Neural progenitor cell (in vitro differentiated cells): ENCODE data around the gene CLTCL1. TPM values are rescaled to one million over a fixed set of nuclear protein-coding genes. Genes with fewer than 3 reads are reported as not detected.
"Not testable (repeated sequence)": the region's sequence is repeated elsewhere in the genome, so short reads cannot be mapped to it uniquely, and the experiment has no call there.

Experiments
- DNase-seq: peaks from one replicate; pipeline ENCODE4 v3.0.0-alpha.2; 2016; ENCODE audit warnings: low spot score
- H2AFZ ChIP-seq: fragments of 200-600 bp; sonication (generic); replicated peaks from 2 replicates; pipeline ENCODE4 v1.6.1; 2016; ENCODE audit warnings: antibody characterized with exemption
- H3F3A ChIP-seq: fragments of 200-600 bp; sonication (generic); 2 replicates; pipeline ENCODE4 v1.6.1; 2016; ENCODE audit warnings: antibody characterized with exemption, low read depth
- H3K27ac ChIP-seq: fragments of 200-600 bp; sonication (generic); 2 replicates; pipeline ENCODE4 v1.5.1; 2016; ENCODE audit warnings: mild to moderate bottlenecking
- H3K27me3 ChIP-seq: fragments of 200-600 bp; sonication (generic); 2 replicates; pipeline ENCODE4 v1.6.1; 2016; ENCODE audit warnings: mild to moderate bottlenecking, moderate library complexity
- H3K36me3 ChIP-seq: fragments of 200-600 bp; sonication (generic); 2 replicates; pipeline ENCODE4 v1.5.1; 2016
- H3K4me1 ChIP-seq: fragments of 200-600 bp; sonication (generic); 2 replicates; pipeline ENCODE4 v1.6.1; 2016; ENCODE audit warnings: mixed run types
- H3K4me2 ChIP-seq: fragments of 200-600 bp; sonication (generic); 2 replicates; pipeline ENCODE4 v1.6.1; 2016
- H3K4me3 ChIP-seq: fragments of 200-600 bp; sonication (generic); 2 replicates; pipeline ENCODE4 v1.5.1; 2016
- H3K79me2 ChIP-seq: fragments of 200-600 bp; sonication (generic); 2 replicates; pipeline ENCODE4 v1.6.1; 2016; ENCODE audit warnings: low read depth
- H3K9ac ChIP-seq: fragments of 200-600 bp; sonication (generic); 2 replicates; pipeline ENCODE4 v1.6.1; 2016
- H3K9me3 ChIP-seq: fragments of 200-600 bp; sonication (generic); 2 replicates; pipeline ENCODE4 v1.5.1; 2016; ENCODE audit warnings: low read depth
- H4K20me1 ChIP-seq: fragments of 200-600 bp; sonication (generic); 2 replicates; pipeline ENCODE4 v1.6.1; 2016; ENCODE audit warnings: low read depth
- H3K27ac Mint-ChIP-seq: 3 replicates; pipeline ENCODE4 v1.8.0; 2021; ENCODE audit warnings: mixed read lengths
- H3K27me3 Mint-ChIP-seq: 2 replicates; pipeline ENCODE4 v1.8.0; 2022; ENCODE audit warnings: low read depth, mild to moderate bottlenecking, inconsistent platforms, moderate library complexity, mixed read lengths; ENCODE audit not compliant: insufficient read depth
- H3K36me3 Mint-ChIP-seq: 3 replicates; pipeline ENCODE4 v1.8.0; 2021; ENCODE audit warnings: mixed read lengths
- H3K4me1 Mint-ChIP-seq: 3 replicates; pipeline ENCODE4 v1.8.0; 2021; ENCODE audit warnings: mixed read lengths
- H3K4me3 Mint-ChIP-seq: 3 replicates; pipeline ENCODE4 v1.8.0; 2021; ENCODE audit warnings: mild to moderate bottlenecking, moderate library complexity, mixed read lengths
- H3K9me3 Mint-ChIP-seq: 3 replicates; pipeline ENCODE4 v1.8.0; 2020; ENCODE audit warnings: mixed read lengths
- CTCF ChIP-seq: fragments of 200-600 bp; sonication (generic); IDR thresholded peaks from 2 replicates; pipeline ENCODE4 v1.5.1; 2017; ENCODE audit warnings: antibody characterized with exemption, mild to moderate bottlenecking
- EZH2 ChIP-seq: fragments of 200-600 bp; sonication (generic); IDR thresholded peaks from 2 replicates; pipeline ENCODE4 v1.6.1; 2017; ENCODE audit warnings: antibody characterized with exemption, mild to moderate bottlenecking, moderate library complexity
- EZH2phosphoT487 ChIP-seq: fragments of 200-600 bp; sonication (generic); IDR thresholded peaks from 2 replicates; pipeline ENCODE4 v1.6.1; 2017; ENCODE audit warnings: antibody characterized with exemption
- total RNA-seq: library from RNA; depleted of rRNA; stranded (reverse); fragments of >200 nt; gene quantifications from 2 replicates; pipeline ENCODE4 v1.2.3, GENCODE V29; 2015; ENCODE audit warnings: low replicate concordance

Gene CLTCL1
- total RNA-seq, 1 donor from 2014 or later = 13.7 TPM

GRCh38 chr22:19260804-19261203 is 30.7 kb downstream of the CLTCL1 start:
- Mint-ChIP-seq H3K36me3 (peaks cover 22% of the 10 kb centered on the region), H3K4me3 (no peak overlapping the region), H3K4me1 (no peaks in the 10 kb centered on the region), H3K9me3 (peaks cover 5% of the 10 kb centered on the region), H3K27ac (no peak overlapping the region), H3K27me3 (no peaks in the 10 kb centered on the region)
- Histone ChIP-seq H3K27me3 (no peaks in the 10 kb centered on the region), H2AFZ (no peak overlapping the region), H3K4me2 (no peak overlapping the region), H3K9ac (no peak overlapping the region), H3K36me3 (no peaks in the 10 kb centered on the region), H3K79me2 (no peaks in the 10 kb centered on the region), H4K20me1 (no peaks in the 10 kb centered on the region), H3F3A (no peaks in the 10 kb centered on the region), H3K4me1 (no peaks in the 10 kb centered on the region), H3K4me3 (no peak overlapping the region), H3K9me3 (no peaks in the 10 kb centered on the region), H3K27ac (no peak overlapping the region)
- DNase-seq = no peak
- TF ChIP-seq CTCF (no peak), EZH2phosphoT487 (no peak), EZH2 (no peak)

GRCh38 chr22:19260194-19260593 is 31.3 kb downstream of the CLTCL1 start:
- no peak overlapping the region for H3K4me3 Mint-ChIP-seq
- no peak for TF ChIP-seq EZH2phosphoT487
- Histone ChIP-seq H2AFZ (no peak overlapping the region), H3K27me3 (no peaks in the 10 kb centered on the region), H3K4me1 (no peaks in the 10 kb centered on the region), H3K9ac (no peak overlapping the region), H3K36me3 (no peaks in the 10 kb centered on the region), H3K9me3 (no peaks in the 10 kb centered on the region), H3K27ac (no peak overlapping the region), H3K4me2 (no peak overlapping the region), H3K79me2 (no peaks in the 10 kb centered on the region), H4K20me1 (no peaks in the 10 kb centered on the region), H3F3A (no peaks in the 10 kb centered on the region), H3K4me3 (no peak overlapping the region)
- no peaks in the 10 kb centered on the region for H3K27me3 Mint-ChIP-seq
- no peak for DNase-seq
- peaks cover 21% of the 10 kb centered on the region for H3K36me3 Mint-ChIP-seq
- H3K9me3 Mint-ChIP-seq = peaks cover 6% of the 10 kb centered on the region
- no peak overlapping the region for H3K27ac Mint-ChIP-seq
- H3K4me1 Mint-ChIP-seq = no peaks in the 10 kb centered on the region

GRCh38 chr22:19258968-19259288 is 32.6 kb downstream of the CLTCL1 start:
- H3K9me3 ChIP-seq, H3K27me3 ChIP-seq, H3F3A ChIP-seq, H3K4me3 ChIP-seq, H2AFZ ChIP-seq, H3K27ac ChIP-seq, H4K20me1 ChIP-seq, H3K27me3 Mint-ChIP-seq, H3K36me3 ChIP-seq, H3K4me1 Mint-ChIP-seq, H3K27ac Mint-ChIP-seq, H3K4me2 ChIP-seq, H3K9ac ChIP-seq, H3K79me2 ChIP-seq, H3K4me1 ChIP-seq, H3K4me3 Mint-ChIP-seq, DNase-seq: not testable (repeated sequence)
- Mint-ChIP-seq H3K36me3 (peaks cover 24% of the 10 kb centered on the region), H3K9me3 (peaks cover 10% of the 10 kb centered on the region)

- no peak overlapping the region for H3K27ac Mint-ChIP-seq
- H3K27me3 ChIP-seq = no peaks in the 10 kb centered on the region
- no peaks in the 10 kb centered on the region for H4K20me1 ChIP-seq
- TF ChIP-seq CTCF (no peak), EZH2phosphoT487 (no peak), EZH2 (no peak)
- H3K79me2 ChIP-seq = no peaks in the 10 kb centered on the region
- H3K9me3 Mint-ChIP-seq = peaks cover 10% of the 10 kb centered on the region
- H3K4me2 ChIP-seq = no peak overlapping the region
- no peaks in the 10 kb centered on the region for H3F3A ChIP-seq
- H3K27me3 Mint-ChIP-seq = no peaks in the 10 kb centered on the region
- no peak overlapping the region for H3K4me3 Mint-ChIP-seq
- no peaks in the 10 kb centered on the region for H3K4me1 ChIP-seq
- no peaks in the 10 kb centered on the region for H3K9me3 ChIP-seq
- H3K9ac ChIP-seq = no peak overlapping the region
- no peak for DNase-seq
- no peak overlapping the region for H3K27ac ChIP-seq
- peaks cover 24% of the 10 kb centered on the region for H3K36me3 Mint-ChIP-seq
- H3K36me3 ChIP-seq = no peaks in the 10 kb centered on the region
- H3K4me1 Mint-ChIP-seq = no peaks in the 10 kb centered on the region
- no peak overlapping the region for H3K4me3 ChIP-seq
- no peak overlapping the region for H2AFZ ChIP-seq
Observed at GRCh38 chr22:19258371-19258770, 33.1 kb downstream of the CLTCL1 start.

- not testable (repeated sequence) for H3F3A ChIP-seq, H3K4me2 ChIP-seq, H3K4me3 ChIP-seq, H4K20me1 ChIP-seq, H3K4me1 Mint-ChIP-seq, H3K27ac Mint-ChIP-seq, H2AFZ ChIP-seq, H3K4me3 Mint-ChIP-seq, H3K27me3 ChIP-seq, H3K79me2 ChIP-seq, H3K4me1 ChIP-seq, H3K9ac ChIP-seq, H3K9me3 ChIP-seq, H3K36me3 ChIP-seq, H3K27me3 Mint-ChIP-seq, H3K27ac ChIP-seq, DNase-seq
- peaks cover 10% of the 10 kb centered on the region for H3K9me3 Mint-ChIP-seq
- H3K36me3 Mint-ChIP-seq = peaks cover 27% of the 10 kb centered on the region
Observed at GRCh38 chr22:19256362-19256761, 35.2 kb downstream of the CLTCL1 start.
